K562 (cell line): ENCODE results near the gene FMNL2. TPM values are rescaled to one million over a fixed set of nuclear protein-coding genes. Genes with fewer than 3 reads are reported as not detected.

Experiments
- ATAC-seq: fragments of 200-7000 bp; cut with Tn5 transposase; 3 replicates; pipeline ENCODE4 v1.9.1; 2020; ENCODE audit warnings: moderate library complexity
- BruUV-seq: library from RNA; stranded (reverse); fragments of 400-500 nt; replicated peaks from 2 replicates; lab custom pipeline; 2021; lab: Mats Ljungman, UMichigan
- CTCF ChIA-PET: fragments of 300-600 bp; formaldehyde crosslinking; extraction: SDS; loops from one replicate; lab custom pipeline; 2021; ENCODE audit warnings: low intra/inter-chr PET ratio; lab: Yijun Ruan, JAX
- POLR2A ChIA-PET: fragments of 300-600, 350-650 bp; sonication (Branson Sonifier 250); formaldehyde crosslinking; extraction: SDS; loops from one replicate; lab custom pipeline; 2021; ENCODE audit warnings: antibody characterized with exemption, inconsistent platforms; lab: Yijun Ruan, JAX
- DNase-seq, 4 experiments: peaks; one replicate each; pipeline versions ENCODE4 v3.0.0 to v3.0.0-alpha.2; 2011 to 2018; ENCODE audit warnings: low spot score in 3 of 4, mixed read lengths in 3 of 4; ENCODE audit errors: extremely low read depth in 1 of 4
- FAIRE-seq: peaks from 2 replicates; lab custom pipeline; 2011; peaks lifted over from hg19 to GRCh38; lab: Jason Lieb, UNC
- H2AFZ ChIP-seq: 2 replicates; pipeline ENCODE4 v1.6.0; 2011; ENCODE audit warnings: low read depth, low read length, control low read depth, inconsistent platforms
- H3K27ac ChIP-seq: fragments of 200-600 bp; 3 replicates; pipeline ENCODE4 v1.8.0; 2011; ENCODE audit warnings: low read depth, mild to moderate bottlenecking, control low read depth, inconsistent platforms, low read length, moderate library complexity, mixed read lengths; ENCODE audit errors: extremely low read depth
- H3K27me3 ChIP-seq, 2 experiments: fragments of 300-600 bp in 1 of 2; 2 replicates in 1 of 2; 3 replicates in 1 of 2; pipeline versions ENCODE4 v1.6.0 to v1.8.0; 2011; ENCODE audit warnings: inconsistent platforms in 2 of 2, low read length in 2 of 2, mild to moderate bottlenecking in 1 of 2, mixed read lengths in 1 of 2, moderate library complexity in 1 of 2; ENCODE audit not compliant: control insufficient read depth in 2 of 2, insufficient read depth in 2 of 2
- H3K36me3 ChIP-seq: fragments of 300-600 bp; 3 replicates; pipeline ENCODE4 v1.8.0; 2011; ENCODE audit warnings: mild to moderate bottlenecking, low read length, inconsistent platforms; ENCODE audit not compliant: control insufficient read depth, insufficient read depth
- H3K4me1 ChIP-seq, 2 experiments: fragments of 200-600 bp in 1 of 2; replicated peaks in 1 of 2; 2 replicates in 1 of 2; 3 replicates in 1 of 2; pipeline versions ENCODE4 v1.5.1 to v1.8.0; 2011; ENCODE audit warnings: inconsistent platforms in 2 of 2, low read length in 2 of 2, mild to moderate bottlenecking in 1 of 2, mixed read lengths in 1 of 2, moderate library complexity in 1 of 2; ENCODE audit not compliant: control insufficient read depth in 2 of 2, insufficient read depth in 2 of 2
- H3K4me2 ChIP-seq: 2 replicates; pipeline ENCODE4 v1.6.1; 2011; ENCODE audit warnings: low read length, control low read depth, inconsistent platforms, mixed read lengths; ENCODE audit not compliant: insufficient read depth
- H3K4me3 ChIP-seq: fragments of 200-600 bp; sonication (generic), shearing (Covaris generic); 2 replicates; pipeline ENCODE4 v1.5.1; 2016; ENCODE audit warnings: control low read depth, inconsistent platforms
- H3K79me2 ChIP-seq: fragments of 200-600 bp; 3 replicates; pipeline ENCODE4 v1.8.0; 2011; ENCODE audit warnings: low read length, inconsistent platforms; ENCODE audit not compliant: control insufficient read depth, insufficient read depth
- H3K9ac ChIP-seq, 2 experiments: 2 replicates each; pipeline versions ENCODE4 v1.6.0 to v1.6.1; 2011; ENCODE audit warnings: low read depth in 2 of 2, low read length in 2 of 2, control low read depth in 1 of 2, inconsistent platforms in 1 of 2, mild to moderate bottlenecking in 1 of 2, mixed read lengths in 1 of 2; ENCODE audit not compliant: insufficient read depth in 1 of 2
- H3K9me1 ChIP-seq: one replicate; pipeline ENCODE4 v1.6.0; 2011; ENCODE audit warnings: inconsistent platforms, mild to moderate bottlenecking, low read length, moderate library complexity; ENCODE audit not compliant: control insufficient read depth, insufficient read depth
- H3K9me3 ChIP-seq: replicated peaks from 2 replicates; pipeline ENCODE4 v1.5.1; 2011; ENCODE audit warnings: low read depth, low read length, inconsistent platforms; ENCODE audit not compliant: control insufficient read depth, insufficient read depth
- H4K20me1 ChIP-seq: replicated peaks from 2 replicates; pipeline ENCODE4 v1.6.1; 2011; ENCODE audit warnings: low read length, inconsistent platforms, mixed read lengths; ENCODE audit not compliant: control insufficient read depth, insufficient read depth
- ARID1B ChIP-seq: fragments of 450-650 bp; IDR thresholded peaks from 2 replicates; pipeline ENCODE4 v1.6.1; 2016; ENCODE audit warnings: antibody characterized with exemption, mild to moderate bottlenecking, inconsistent platforms
- CC2D1A ChIP-seq: fragments of 450-650 bp; IDR thresholded peaks from 2 replicates; pipeline ENCODE4 v1.6.1; 2017; ENCODE audit warnings: mild to moderate bottlenecking
- HNRNPLL ChIP-seq: fragments of 200-400 bp; formaldehyde crosslinking; IDR thresholded peaks from 2 replicates; pipeline ENCODE4 v1.6.1; 2017; ENCODE audit warnings: low read length, low read depth, mild to moderate bottlenecking; ENCODE audit not compliant: poor library complexity, severe bottlenecking
- KDM1A ChIP-seq, 2 experiments: fragments of 450-650 bp; IDR thresholded peaks; 2 replicates each; pipeline ENCODE4 v1.6.1; 2016; ENCODE audit warnings: mild to moderate bottlenecking in 2 of 2
- KLF16 ChIP-seq: IDR thresholded peaks from 2 replicates; pipeline ENCODE4 v1.6.1; 2016; ENCODE audit warnings: antibody characterized with exemption
- L3MBTL2 ChIP-seq: fragments of 450-650 bp; IDR thresholded peaks from 2 replicates; pipeline ENCODE4 v1.6.1; 2016; ENCODE audit warnings: mild to moderate bottlenecking, moderate library complexity
- MTA1 ChIP-seq: fragments of 450-650 bp; IDR thresholded peaks from 2 replicates; pipeline ENCODE4 v1.6.1; 2017; ENCODE audit warnings: borderline replicate concordance
- MXI1 ChIP-seq: IDR thresholded peaks from 2 replicates; pipeline ENCODE4 v1.6.1; 2011; ENCODE audit warnings: low read depth, mild to moderate bottlenecking, improper control_type of control experiment, low read length
- SETDB1 ChIP-seq: IDR thresholded peaks from one replicate; pipeline ENCODE4 v1.6.1; 2012; ENCODE audit warnings: low read length, control low read depth, inconsistent platforms
- SIX5 ChIP-seq, 2 experiments: IDR thresholded peaks; 2 replicates each; pipeline ENCODE4 v1.6.1; 2011; ENCODE audit warnings: low read length in 2 of 2, borderline replicate concordance in 1 of 2, low read depth in 1 of 2, mild to moderate bottlenecking in 1 of 2, moderate library complexity in 1 of 2; ENCODE audit not compliant: insufficient read depth in 1 of 2
- SMC3 ChIP-seq: conservative IDR thresholded peaks from 2 replicates; pipeline ENCODE4 v1.6.1; 2011; ENCODE audit warnings: low read depth, low read length, improper control_type of control experiment; ENCODE audit not compliant: insufficient read depth
- SNRNP70 ChIP-seq: fragments of 200-400 bp; formaldehyde crosslinking; optimal IDR thresholded peaks from 2 replicates; pipeline ENCODE3; 2017; ENCODE audit warnings: low read depth, low read length
- TBP ChIP-seq: optimal IDR thresholded peaks from 2 replicates; pipeline ENCODE3; 2011; ENCODE audit warnings: low read depth, low read length, improper control_type of control experiment
- ZC3H8 ChIP-seq: fragments of 450-650 bp; IDR thresholded peaks from 2 replicates; pipeline ENCODE4 v1.6.1; 2017
- ZNF146 ChIP-seq: IDR thresholded peaks from one replicate; pipeline ENCODE4 v1.6.1; 2018; ENCODE audit warnings: missing compliant biosample characterization; ENCODE audit not compliant: unreplicated experiment
- ZNF76 ChIP-seq: fragments of 250-450 bp; sonication (Bioruptor Pico); IDR thresholded peaks from 2 replicates; pipeline ENCODE4 v1.4.0; 2020; ENCODE audit warnings: mild to moderate bottlenecking, moderate library complexity, borderline replicate concordance
- WGBS: fragments of 100-300 bp; shearing (Covaris generic); methylation state at CpG from one replicate; pipeline ENCODE4 v1.1.6; 2016; ENCODE audit warnings: low coverage, mixed read lengths; ENCODE audit not compliant: insufficient coverage; ENCODE audit errors: missing lambda C conversion rate; 5-methylcytosine and 5-hydroxymethylcytosine counted together
- in situ Hi-C: fragments of 300-500 bp; cut with MboI; formaldehyde crosslinking; loops from 4 replicates; pipeline ENCODE4 v1.15.0; 2018; ENCODE audit warnings: inconsistent platforms, mixed read lengths
- intact Hi-C: fragments of 100-400 bp; cut with micrococcal nuclease; formaldehyde crosslinking; loops from 2 replicates; pipeline ENCODE4 v1.14.2; 2022
- polyA plus RNA-seq, 8 experiments: library from polyadenylated mRNA; depleted of rRNA in 4 of 8; stranded (reverse) in 5 of 8; unstranded in 3 of 8; fragments of >200 nt; fragmentation: Nextera tagmentation in 2 of 8; fragmentation: Illumina TruSeq in 1 of 8; extraction: Ambion mirVana in 2 of 8; extraction: Trizol in 1 of 8; gene quantifications; 2 replicates each; pipeline versions ENCODE4 v1.2.1 to v1.2.3, GENCODE V29; 2011 to 2014; ENCODE audit warnings: inconsistent platforms in 1 of 8, missing spikeins in 1 of 8
- total RNA-seq, 7 experiments: library from RNA; depleted of rRNA in 6 of 7; stranded (reverse); fragments of >200 nt in 6 of 7; fragmentation: Illumina TruSeq in 2 of 7; extraction: Trizol in 2 of 7; gene quantifications; 2 replicates each; pipeline versions ENCODE4 v1.2.1 to v1.2.3, GENCODE V29; 2011 to 2021; ENCODE audit warnings: low replicate concordance in 1 of 7
- TF ChIP-seq, protein P1 (sequence below): fragments of 450-650 bp; formaldehyde crosslinking; IDR thresholded peaks from 2 replicates; pipeline ENCODE4 v1.4.0; 2020; ENCODE audit warnings: mild to moderate bottlenecking, moderate library complexity
- TF ChIP-seq, protein P2 (sequence below): fragments of 450-650 bp; conservative IDR thresholded peaks from 2 replicates; pipeline ENCODE4 v1.6.1; 2016; ENCODE audit warnings: missing genetic modification characterization, low read depth, mild to moderate bottlenecking, control low read depth, missing compliant biosample characterization

Gene FMNL2
- total and polyA plus RNA-seq, 9 of the 15 experiments (the other 6 are each of a cell fraction or from before 2014, with no cell fraction given) = 0.15 to 0.49 (median 0.24) TPM; not detected in 1

DNA sequence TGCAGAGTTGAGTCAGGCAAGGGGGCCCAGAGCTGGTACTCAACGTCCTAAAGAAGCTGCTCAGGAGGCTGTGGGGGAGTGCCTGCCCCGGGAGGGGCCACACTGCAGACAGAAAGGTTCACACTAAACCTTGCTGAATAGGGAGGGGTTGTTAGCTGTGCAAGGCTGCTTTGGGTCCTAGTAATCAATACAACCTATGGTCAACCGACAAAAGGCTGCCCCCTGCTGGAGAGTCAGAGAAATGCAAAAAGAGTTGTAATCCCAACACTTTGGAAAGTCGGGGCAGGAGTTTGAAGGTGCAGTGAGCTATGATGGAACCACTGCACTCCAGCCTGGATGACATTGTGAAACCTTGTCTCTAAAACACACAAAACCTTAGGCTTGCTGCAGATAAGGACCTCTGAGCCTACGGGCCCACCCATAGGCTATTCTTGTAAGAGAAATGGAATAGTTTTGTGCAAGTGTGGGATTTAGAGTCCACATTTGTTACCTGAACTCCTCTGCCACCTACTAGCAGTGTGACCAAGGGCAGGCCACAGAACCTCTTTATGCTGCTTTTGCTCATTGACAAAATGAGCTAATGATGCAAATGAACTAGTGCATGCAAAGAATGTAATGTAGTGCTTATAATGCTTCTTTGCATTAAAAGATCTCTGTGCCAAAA, 300.8 kb downstream of the FMNL2 start:
- Histone ChIP-seq H3K4me2 (no peak overlapping the region), H2AFZ (no peak overlapping the region), H3K36me3 (no peaks in the 10 kb centered on the region), H3K27me3 (peaks cover 10 to 18% of the 10 kb centered on the region in 2 experiments; a peak in 3 of 5 replicates), H3K9ac (no peak overlapping the region), H3K9me3 (no peaks in the 10 kb centered on the region), H3K4me3 (no peak overlapping the region), H3K4me1 (no peaks in the 10 kb centered on the region), H3K9me1 (no peaks in the 10 kb centered on the region), H3K27ac (no peak overlapping the region), H4K20me1 (peaks cover 8% of the 10 kb centered on the region; the same call in 1 of the 2 replicates), H3K79me2 (no peaks in the 10 kb centered on the region)
- no TSS peak for BruUV-seq
- POLR2A ChIA-PET = interaction anchor here (0.8 to 1.4 kb wide), 2 partner anchors 8 to 29 kb away, joined by 3 read pairs; no protein-coding TSS in a partner anchor
- DNase-seq = peak; percentile 73 to 84 (median 78)
- intact Hi-C loops (loop anchor here (2.0 to 10.0 kb wide), 3 partner anchors 301 to 599 kb away; partner anchors contain the start of genes FMNL2 and STAM2), in situ Hi-C loops (no loop called here)
- 0% methylated on average over 5 of the region's 5 CpGs for WGBS
- CTCF ChIA-PET = interaction anchor here (0.7 to 2.6 kb wide), 3 partner anchors 9 to 599 kb away, joined by 3 to 20 read pairs (median 10); no protein-coding TSS in a partner anchor
- ATAC-seq = peak; percentile 84
- FAIRE-seq = peak; percentile 80
- TF ChIP-seq HNRNPLL (peak; percentile 40), ZNF146 (no peak), CC2D1A (0 out of 2 replicates have a peak, but pooled peaks have one; percentile 45), MXI1 (no peak), KLF16 (0 out of 2 replicates have a peak, but pooled peaks have one; percentile 16), SMC3 (peak; percentile 88), ARID1B (no peak), L3MBTL2 (no peak), SETDB1 (no peak), MTA1 (no peak), ZNF76 (CRISPR knock-in tag) (no peak), KDM1A (IDR thresholded peaks at IDR 0.05) (no peak), SIX5 (IDR thresholded peaks at IDR 0.05; ENCODE audit: borderline replicate concordance in 1 of 2, insufficient read depth in 1 of 2, low read depth in 1 of 2, low read length in 2 of 2) (no peak), SNRNP70 (no peak), TBP (no peak), ZC3H8 (no peak)
- TF ChIP-seq, protein P1, sequence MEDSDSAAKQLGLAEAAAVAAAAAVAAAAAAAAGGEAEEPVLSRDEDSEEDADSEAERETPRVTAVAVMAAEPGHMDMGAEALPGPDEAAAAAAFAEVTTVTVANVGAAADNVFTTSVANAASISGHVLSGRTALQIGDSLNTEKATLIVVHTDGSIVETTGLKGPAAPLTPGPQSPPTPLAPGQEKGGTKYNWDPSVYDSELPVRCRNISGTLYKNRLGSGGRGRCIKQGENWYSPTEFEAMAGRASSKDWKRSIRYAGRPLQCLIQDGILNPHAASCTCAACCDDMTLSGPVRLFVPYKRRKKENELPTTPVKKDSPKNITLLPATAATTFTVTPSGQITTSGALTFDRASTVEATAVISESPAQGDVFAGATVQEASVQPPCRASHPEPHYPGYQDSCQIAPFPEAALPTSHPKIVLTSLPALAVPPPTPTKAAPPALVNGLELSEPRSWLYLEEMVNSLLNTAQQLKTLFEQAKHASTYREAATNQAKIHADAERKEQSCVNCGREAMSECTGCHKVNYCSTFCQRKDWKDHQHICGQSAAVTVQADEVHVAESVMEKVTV = peak; percentile 67
- TF ChIP-seq, protein P2, sequence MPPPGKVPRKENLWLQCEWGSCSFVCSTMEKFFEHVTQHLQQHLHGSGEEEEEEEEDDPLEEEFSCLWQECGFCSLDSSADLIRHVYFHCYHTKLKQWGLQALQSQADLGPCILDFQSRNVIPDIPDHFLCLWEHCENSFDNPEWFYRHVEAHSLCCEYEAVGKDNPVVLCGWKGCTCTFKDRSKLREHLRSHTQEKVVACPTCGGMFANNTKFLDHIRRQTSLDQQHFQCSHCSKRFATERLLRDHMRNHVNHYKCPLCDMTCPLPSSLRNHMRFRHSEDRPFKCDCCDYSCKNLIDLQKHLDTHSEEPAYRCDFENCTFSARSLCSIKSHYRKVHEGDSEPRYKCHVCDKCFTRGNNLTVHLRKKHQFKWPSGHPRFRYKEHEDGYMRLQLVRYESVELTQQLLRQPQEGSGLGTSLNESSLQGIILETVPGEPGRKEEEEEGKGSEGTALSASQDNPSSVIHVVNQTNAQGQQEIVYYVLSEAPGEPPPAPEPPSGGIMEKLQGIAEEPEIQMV (tag) = no peak
